NCI-H526 (cell line): ENCODE results near the gene CECR2.
A peak's percentile ranks its signal among the peaks of the same experiment; 100 is the strongest.

Source experiments
- DNase-seq, 2 experiments: peaks; one replicate each; lab custom pipeline; 2025; lab: John Stamatoyannopoulos, UW

Gene CECR2

DNA sequence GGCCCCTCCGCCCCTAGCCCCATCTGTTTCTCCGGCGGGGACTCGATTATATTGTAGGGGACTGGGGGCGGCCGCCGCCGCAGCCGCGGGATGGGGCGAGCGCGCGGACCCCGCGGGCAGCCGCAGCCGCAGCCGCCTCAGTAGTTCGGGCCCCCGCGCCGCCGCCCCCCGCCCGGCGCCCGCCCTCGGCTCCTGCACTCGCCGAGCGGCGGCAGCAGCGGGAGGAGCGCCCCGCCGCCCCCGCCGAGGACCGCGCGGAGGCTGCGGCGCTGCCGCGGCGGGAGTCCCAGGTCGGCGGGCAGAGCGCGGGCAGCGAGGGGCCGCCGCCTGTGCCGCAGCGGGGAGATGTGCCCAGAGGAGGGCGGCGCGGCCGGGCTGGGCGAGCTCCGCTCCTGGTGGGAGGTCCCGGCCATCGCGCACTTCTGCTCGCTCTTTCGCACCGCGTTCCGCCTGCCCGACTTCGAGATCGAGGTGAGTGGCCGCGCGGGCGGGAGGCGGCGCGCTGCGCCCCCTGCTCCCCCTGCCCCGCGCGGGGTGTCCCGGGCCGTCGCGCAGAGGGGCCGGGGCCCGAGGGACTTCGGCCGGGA is at the start of gene CECR2:
Gene CECR2 (plus strand): TSS at position 22 of the 587 bp plus-strand sequence. CDS start 324 bp downstream, at position 346.
- peak in 1 of 2 experiments; percentile 63 for DNase-seq

DNA sequence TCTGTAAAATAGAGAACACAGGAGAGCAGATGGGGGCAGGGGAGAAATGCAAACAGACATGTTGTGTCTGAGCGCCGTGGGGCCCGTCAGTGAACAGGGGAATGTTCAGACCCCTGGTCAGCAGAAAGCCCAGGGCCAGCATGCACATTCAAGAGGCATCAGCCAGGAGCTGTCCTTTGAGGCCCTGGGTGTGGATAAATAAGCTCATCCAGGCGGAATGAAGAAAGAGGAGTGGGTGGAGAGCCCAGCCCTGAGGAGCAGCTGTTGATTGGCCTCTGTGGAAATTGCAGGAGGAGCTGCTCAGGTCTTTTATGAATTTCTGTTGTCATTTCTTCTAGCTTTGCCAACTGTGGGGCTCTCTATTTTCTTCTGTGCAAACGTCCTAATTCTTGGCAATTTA is 49.7 kb upstream of the CECR2 start:
- DNase-seq = no peak

DNA sequence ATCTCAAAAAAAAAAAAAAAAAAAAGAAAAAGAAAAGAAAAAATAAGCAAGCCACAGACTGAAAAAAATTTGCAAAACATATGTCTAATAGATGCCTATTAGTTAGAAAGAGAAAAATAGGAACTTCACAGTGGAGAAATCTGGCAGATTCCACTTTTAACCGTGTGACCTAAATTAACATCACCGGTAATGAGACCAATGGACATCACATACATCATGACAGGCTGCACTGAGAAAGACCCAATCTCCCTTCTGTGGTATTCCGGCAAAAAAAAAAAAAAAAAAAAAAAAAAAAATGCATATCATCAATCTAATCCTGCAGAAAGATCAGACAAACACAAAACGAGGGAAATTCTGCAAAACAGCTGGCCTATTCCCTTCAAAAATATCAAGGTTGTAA is 46.7 kb upstream of the CECR2 start:
- no peak for DNase-seq

DNA sequence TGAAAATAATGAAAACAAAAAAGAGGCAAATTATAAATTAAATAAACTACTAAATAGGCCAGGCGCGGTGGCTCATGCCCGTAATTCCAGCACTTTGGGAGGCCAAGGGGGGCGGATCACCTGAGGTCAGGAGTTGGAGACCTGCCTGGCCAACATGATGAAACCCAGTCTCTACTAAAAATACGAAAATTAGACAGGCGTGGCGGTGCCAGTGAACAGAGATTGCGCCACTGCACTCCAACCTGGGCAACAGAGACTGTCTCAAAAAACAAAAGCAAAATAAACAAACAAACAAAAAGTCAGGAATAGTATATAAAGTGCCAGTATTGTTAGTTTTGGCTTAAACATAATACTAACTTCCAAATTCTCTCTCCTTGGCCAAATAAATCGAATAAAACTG is 37.6 kb upstream of the CECR2 start:
- no peak for DNase-seq

DNA sequence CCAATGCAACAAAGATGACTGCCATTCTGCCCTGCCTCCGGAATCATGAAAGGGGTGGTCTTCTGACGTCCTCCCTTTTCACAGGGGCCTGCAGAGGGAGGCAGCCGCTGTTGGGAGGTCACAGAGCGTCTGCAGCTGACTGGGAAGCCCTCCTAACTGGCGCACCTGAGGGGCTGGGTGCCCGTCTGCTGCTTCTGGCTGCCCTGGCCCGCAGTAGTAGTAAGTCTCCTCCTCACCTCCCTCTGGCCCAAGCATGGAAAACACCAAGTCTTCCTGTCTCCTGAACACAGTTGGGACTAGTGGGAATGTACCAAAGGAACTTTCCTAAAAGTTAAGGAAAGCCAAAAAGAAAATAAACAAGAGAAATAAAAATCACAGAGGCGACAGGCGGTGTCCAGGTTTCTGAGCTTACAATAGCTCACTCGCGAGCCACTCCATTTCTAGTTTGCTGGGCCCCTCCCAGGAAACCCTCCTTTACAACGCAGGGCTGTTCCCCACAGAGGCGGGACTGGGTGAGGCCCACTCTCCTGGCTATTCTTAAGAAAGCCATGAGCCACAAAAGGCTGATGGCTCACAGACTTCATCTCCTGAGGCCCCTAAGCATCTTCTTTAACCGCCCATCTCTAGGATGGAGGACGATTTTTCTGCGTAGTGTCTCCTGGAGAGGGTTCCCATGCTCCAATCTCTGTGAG is 37.0 kb upstream of the CECR2 start:
- no peak for DNase-seq

DNA sequence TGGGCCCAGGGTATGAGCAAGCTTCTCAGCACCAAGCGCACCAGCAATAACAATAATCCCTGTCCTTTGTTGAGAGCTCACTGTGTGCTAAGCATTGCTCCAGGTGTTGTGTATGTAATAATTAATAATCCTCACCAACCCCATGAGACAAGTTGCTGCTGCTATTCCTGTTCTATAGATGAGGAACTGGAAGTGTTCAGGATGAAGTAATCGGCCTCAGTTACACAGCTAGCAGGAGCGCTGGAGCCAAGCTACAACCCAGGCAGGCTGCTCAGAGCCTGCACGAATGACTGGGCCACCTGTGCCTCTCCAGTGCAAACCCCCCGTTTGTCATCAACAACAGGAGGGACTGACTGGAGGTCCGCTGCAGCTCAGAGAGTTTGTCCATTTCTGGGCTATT is 35.2 kb upstream of the CECR2 start:
- DNase-seq = no peak

DNA sequence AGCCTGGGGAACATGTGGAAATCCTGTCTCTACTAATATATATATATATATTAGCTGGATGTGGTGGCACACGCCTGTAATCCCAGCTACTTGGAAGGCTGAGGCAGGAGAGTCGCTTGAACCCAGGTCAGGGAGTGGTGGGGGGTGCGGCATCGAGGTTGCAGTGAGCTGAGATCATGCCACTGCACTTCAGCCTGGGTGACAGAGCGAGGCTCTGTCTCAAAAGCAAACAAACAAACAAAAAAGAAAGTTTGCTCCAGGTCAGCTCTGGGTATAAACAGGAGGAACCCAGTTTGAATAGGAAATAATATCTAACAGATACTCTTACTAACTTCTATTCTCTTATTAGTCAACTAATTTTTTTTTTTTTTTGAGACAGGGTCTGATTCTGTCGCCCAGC is 34.3 kb upstream of the CECR2 start:
- DNase-seq = no peak

DNA sequence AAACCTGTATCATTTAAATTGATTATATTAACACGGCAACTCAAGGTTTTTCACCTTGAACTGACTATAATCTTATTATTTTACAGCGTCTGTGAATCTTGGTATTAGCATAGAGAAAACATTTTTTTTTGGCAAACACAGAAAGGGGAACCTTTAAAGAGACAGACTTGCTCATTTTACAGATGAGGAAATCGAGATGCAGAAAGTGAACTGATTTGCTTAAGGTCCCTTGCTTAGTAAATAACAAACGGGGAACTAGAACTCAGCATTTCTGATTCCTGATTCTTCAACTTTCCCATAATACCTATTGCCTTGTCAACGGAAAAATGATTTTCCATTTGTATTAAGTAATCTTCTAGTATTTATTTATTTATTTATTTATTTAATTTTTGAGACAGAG is 33.2 kb upstream of the CECR2 start:
- no peak for DNase-seq

DNA sequence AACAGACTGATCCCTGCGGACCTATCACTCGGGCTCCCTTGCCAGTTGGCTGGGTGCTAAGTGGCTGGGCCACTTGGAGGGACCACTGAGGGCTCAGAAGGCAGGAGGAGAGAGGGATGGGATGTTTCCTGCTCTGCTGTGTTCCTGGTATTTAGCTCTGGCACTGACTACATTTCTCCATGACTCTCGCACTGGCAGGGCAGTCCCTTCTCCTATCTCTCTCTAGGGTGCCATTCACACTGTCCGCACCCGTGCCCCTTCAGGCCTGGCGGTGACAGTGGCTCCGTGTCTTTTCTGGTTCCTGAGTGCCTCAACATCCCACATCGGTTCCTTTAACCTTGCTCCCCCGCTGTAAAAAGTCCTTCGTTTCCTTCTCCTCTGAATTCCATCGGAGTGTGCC is 31.6 kb upstream of the CECR2 start:
- DNase-seq = no peak

DNA sequence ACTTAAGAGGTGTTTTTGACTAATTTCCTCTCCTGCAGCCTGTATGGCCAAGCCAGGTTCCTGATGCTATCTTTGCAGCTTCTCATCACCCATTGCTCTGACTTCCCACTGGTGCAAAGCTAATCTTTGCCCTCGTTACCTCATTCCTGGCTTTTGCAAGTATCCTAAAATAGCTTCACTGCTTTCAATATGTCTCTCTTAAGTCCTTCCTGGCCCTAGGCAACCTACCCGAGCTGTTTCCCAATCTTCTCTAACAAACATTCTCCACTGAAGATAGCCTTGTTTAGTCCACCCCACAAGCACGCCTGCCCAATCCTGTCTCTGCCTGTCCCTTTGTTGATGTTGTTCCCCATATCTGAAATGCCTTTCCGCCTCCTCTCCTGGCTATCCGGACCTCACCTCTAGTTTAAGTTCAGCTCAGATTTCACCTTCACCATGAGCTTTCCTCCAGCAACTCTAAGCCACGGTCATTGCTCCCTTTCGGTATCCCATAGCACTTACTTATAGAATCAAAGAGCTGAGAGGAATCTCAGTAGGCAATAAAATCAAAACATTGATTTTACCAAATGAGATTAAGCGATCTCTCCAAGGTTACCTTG is 30.1 kb upstream of the CECR2 start:
- no peak for DNase-seq

DNA sequence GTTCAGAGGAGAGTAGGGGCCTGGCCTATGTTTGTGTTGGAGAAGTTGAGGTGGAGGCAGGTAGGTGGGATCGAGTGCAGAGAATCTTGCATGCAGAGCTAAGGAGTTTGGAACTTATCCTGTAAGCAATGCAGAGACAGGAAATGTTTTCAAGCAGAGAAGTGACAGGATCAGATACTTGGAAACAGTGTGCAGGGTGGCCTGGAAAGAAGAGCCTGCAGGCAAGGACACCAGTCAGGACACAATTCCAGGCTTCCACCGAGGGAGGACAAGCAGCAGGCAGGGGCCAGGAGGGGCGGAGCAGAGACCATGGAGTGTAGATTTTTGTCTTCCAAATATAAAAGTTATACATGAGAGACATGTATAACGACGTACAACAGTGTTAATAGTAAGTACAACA is 26.9 kb upstream of the CECR2 start:
- no peak for DNase-seq

DNA sequence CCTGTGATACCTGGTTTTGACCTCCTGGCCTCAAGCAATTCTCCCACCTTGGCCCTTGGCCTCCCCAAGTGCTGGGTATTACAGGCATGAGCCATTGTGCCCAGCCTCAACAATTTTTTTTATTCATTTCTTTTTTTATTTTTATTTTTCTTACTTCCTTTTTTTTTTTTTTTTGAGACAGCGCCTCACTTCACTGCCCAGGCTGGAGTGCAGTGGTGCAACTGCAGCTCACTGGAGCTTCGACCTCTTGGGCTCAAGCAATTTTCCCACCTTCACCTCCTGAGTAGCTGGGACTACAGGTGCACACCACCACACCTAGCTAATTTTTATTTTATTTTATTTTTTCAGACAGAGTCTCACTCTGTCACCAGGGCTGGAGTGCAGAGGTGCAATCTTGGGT is 25.5 kb upstream of the CECR2 start:
- DNase-seq = no peak

DNA sequence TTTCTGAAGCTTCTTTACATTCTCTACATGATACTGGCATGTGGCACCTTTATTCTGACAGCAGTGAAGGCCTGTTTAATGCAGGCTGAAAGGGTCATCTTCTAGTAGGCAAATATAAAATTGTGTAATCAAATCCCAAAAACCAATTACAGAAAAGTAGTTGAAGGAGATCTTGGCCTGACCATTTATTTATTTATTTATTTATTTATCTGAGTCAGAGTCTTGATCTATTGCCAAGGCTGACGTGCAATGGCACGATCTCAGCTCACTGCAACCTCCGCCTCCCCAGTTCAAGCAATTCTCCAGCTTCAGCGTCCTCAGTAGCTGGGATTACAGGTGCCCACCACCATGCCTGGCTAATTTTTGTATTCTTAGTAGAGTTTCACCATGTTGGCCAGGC is 22.7 kb upstream of the CECR2 start:
- DNase-seq = no peak

DNA sequence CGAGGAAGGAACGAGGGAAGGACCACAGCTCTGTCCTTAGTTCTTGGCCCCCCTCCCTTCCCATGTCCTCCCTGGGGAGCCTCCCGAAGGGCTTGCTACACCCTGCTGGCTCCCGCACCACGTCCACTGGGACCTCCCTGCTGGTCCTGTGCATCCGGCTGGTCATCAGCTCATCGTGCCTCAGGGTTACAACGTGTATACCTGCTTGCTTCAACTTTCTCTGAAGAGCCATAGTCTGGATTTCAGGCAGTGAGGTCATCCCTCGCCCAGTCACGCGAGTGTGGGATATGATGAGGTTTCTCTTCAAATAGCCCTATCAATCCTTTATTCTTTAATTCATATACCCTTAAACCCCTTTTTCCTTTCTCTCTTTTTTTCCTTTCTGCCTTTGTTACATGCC is 21.5 kb upstream of the CECR2 start:
- DNase-seq = no peak

DNA sequence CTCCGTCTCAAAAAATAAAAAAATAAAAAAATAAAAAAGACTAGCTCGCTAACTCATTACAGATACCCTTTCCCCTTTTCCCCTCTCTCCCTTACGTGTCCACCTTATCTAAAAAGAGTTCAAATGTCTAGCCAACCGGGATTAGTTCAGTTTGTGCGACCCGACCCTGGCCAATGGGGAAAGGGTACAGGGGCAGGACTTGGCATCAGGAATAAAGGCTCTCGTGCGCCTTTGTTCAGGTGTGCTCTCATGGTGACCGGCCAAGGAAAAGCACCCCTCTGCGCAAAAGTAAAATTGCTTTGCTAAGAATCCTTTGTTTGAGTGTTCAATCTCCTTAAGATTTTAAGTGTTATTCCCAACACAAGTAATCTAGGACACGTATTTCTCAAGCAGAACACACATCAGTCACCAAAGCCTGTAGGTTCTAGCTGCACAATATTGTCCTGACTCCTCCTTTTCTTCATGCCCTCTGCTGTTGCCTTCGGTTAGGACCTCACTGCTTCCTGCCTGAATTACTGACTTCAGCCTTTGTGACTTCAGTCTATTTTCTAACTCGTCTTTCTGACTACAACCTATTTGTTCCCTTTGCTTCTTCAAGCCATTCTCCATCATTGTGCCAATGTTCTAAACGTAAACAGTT is 20.7 kb upstream of the CECR2 start:
- no peak for DNase-seq

DNA sequence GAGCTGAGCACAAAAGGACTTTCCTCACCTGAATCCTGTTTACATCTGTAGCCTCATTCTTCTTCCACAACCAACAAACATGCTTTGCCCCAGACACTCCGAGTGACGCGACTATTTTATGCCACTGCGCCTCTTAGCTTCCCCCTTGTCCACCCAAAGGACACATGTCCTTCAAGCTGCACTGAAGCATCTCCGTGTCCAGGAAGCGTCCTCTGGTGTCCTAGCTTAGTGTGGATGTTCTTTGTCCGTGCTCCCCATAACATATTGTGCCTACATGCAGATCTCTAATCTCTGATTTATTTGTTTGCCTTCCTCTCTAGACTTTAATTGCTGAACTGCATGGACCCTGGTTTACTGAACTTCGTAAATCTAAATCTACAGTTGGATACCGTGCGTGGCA is 20.1 kb upstream of the CECR2 start:
- DNase-seq = no peak

DNA sequence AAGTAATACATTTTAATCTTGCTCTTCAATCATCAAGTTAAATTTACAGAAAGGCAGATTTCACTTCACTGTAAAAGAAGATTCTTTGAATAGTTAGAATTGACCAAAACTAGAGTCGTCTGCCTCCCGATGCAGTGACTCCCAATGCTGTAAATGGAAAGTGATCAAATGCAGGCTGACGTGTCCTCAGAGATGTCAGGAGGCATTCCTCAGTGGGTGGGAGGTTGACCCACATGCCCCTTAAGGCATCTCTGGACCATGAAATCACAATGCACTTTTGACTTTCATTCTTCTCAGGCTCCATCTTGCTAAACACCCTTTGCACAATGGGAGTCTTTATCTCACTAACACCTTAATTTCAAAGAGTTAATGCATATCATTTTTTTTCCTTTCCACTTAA is 19.0 kb upstream of the CECR2 start:
- DNase-seq = no peak

DNA sequence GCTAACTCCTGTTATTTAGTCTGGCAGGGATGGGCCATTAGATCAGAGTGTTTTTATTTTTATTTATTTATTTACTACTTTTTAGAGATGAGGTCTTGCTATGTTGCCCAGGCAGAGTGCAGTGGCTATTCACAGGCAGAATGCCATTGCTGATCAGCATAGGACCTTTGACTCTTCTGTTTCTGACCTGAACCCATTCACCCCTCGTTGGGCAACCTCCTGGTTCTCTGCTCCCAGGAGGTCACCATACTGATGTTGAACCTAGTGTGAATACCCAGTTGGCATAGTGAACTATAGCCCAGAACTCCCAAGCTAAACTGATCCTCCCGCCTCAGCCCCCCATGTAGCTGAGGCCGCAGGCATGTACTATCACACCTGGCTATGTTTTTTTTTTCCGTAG is 16.5 kb upstream of the CECR2 start:
- DNase-seq = no peak

DNA sequence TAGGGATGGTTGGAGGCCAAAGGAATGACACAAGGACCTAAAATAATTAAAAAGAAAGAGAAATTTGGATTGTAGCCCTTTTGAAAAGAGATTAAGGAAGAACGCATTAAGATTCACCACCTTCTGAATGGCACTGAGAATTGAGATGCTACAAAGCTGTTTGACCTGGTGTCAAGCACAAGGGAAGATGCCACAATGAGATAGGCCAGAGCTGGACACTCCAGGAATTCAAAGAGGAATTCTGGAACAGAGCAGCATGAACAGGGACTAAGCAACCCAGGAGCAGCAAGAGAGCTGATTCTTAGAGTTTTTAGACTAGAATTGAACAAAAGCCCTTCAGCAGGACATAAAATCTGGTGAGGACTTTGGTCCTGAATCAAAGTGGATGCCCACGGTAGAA is 11.6 kb upstream of the CECR2 start:
- no peak for DNase-seq

DNA sequence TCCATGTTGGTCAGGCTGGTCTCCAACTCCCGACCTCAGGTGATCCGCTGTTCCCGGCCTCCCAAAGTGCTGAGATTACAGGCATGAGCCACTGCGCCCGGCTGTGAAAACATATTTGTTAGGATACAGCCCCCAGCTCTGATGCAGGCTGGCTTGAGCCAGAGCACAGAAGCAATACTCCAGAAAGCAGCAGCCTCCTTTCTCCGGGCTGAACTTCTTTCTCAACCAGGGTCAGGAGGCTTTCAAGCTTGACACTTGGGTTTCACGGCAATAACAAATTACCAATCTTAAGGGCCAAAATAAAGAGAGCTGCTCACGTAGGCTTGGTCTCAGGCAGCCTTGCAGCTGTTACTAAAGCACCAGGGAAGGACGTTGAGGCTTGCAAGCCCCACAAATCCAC is 10.8 kb upstream of the CECR2 start:
- DNase-seq = no peak

DNA sequence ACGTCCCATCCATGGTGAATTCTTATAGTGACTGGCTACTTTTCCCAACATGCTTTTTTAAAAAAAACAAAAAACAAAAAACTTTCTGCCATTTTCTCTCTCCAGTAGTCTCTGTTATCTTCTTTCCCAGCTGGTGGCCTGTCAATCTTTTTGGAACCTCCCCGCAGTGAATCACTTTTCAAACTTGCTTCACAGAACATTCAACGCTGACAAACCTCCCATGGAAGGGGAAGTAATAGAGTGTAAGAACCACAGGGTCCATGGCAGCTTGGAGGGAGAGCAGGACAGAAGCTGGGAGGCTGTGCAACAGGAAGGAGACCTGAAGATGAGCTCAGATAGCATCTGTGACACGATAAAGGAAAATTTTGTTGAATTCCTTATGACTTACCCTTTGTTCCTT is 9.8 kb upstream of the CECR2 start:
- DNase-seq = no peak

DNA sequence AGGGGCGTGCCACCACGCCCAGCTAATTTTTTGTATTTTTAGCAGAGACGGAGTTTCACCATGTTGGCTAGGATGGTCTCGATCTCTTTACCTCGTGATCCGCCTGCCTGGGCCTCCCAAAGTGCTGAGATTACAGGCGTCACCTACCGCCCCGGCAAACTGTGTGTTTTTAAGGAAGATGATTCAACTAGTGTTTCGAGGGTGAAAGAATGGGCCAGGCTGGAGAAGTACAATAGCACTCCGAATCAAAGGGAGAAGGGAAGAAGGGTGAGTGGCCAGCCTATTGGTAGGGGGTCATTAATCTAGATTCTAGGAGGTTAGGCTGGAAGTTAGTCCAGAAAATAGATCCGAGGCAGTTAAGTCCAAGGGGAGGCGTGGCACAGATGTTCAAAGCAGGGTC is 2.9 kb upstream of the CECR2 start:
- DNase-seq = no peak

DNA sequence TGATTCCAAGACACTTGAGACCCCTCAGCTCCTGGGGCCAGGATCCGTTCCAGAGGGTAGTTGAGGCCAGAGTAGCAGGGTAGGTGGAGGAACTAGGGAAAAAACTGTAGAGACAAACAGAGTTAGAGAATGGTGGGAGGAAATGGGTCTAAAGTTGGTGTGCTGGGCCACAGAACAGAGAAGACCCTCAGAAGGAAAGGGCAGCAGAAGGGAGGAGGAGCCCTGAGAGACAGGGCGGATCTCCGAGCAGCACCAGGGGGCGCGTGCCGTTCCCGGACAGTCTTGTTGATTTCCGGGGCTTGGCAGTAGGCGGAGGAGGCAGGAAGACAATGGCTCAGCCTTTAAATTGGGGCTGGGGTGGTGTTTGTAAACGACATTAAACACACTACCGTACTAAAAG is 2.4 kb upstream of the CECR2 start:
- peak in 1 of 2 experiments; percentile 42 for DNase-seq
